Measurements from ENCODE around the gene C1orf56.

C1orf56 gene

GRCh38 chr1:151062741-151063371 lies 15.3 kb downstream of the C1orf56 start:
- TF ChIP-seq GATA3 (IDR thresholded peaks at IDR 0.05; ENCODE audit: low read depth, low read length): no peak
- TF ChIP-seq GATA2 (IDR thresholded peaks at IDR 0.05; ENCODE audit: low read depth, low read length): peak; percentile 72

- no peak for TF ChIP-seq GATA2 (IDR thresholded peaks at IDR 0.05; ENCODE audit: low read depth, low read length)
- no peak for TF ChIP-seq GATA3 (IDR thresholded peaks at IDR 0.05; ENCODE audit: low read depth, low read length)
These were observed 17.6 kb downstream of the C1orf56 start for GRCh38 chr1:151065089-151065645.

- TF ChIP-seq GATA2 (IDR thresholded peaks at IDR 0.05; ENCODE audit: low read depth, low read length): no peak
- no peak for TF ChIP-seq GATA3 (IDR thresholded peaks at IDR 0.05; ENCODE audit: low read depth, low read length)
These were observed 19.6 kb downstream of the C1orf56 start for GRCh38 chr1:151067185-151067584.

- TF ChIP-seq GATA2 (IDR thresholded peaks at IDR 0.05; ENCODE audit: low read depth, low read length): no peak
- no peak for TF ChIP-seq GATA3 (IDR thresholded peaks at IDR 0.05; ENCODE audit: low read depth, low read length)
These were observed 21.5 kb downstream of the C1orf56 start for GRCh38 chr1:151069103-151069486.

GRCh38 chr1:151070474-151071276 lies 23.1 kb downstream of the C1orf56 start, which contains the start of gene GABPB2:
Gene GABPB2 (plus strand): TSS chr1:151070761. CDS start chr1:151088190, 17,429 bp downstream.
- TF ChIP-seq GATA3 (IDR thresholded peaks at IDR 0.05; ENCODE audit: low read depth, low read length) (no peak), GATA2 (IDR thresholded peaks at IDR 0.05; ENCODE audit: low read depth, low read length) (no peak)

GRCh38 chr1:151072224-151072623 lies 24.7 kb downstream of the C1orf56 start:
- TF ChIP-seq GATA3 (IDR thresholded peaks at IDR 0.05; ENCODE audit: low read depth, low read length) (no peak), GATA2 (IDR thresholded peaks at IDR 0.05; ENCODE audit: low read depth, low read length) (no peak)

GRCh38 chr1:151085953-151086559 lies 38.5 kb downstream of the C1orf56 start:
- no peak for TF ChIP-seq GATA3 (IDR thresholded peaks at IDR 0.05; ENCODE audit: low read depth, low read length)
- no peak for TF ChIP-seq GATA2 (IDR thresholded peaks at IDR 0.05; ENCODE audit: low read depth, low read length)

GRCh38 chr1:151098126-151098525 lies 50.6 kb downstream of the C1orf56 start:
- TF ChIP-seq GATA2 (IDR thresholded peaks at IDR 0.05; ENCODE audit: low read depth, low read length) (no peak), GATA3 (IDR thresholded peaks at IDR 0.05; ENCODE audit: low read depth, low read length) (no peak)
